ENCODE measurements around the gene BAIAP2. TPM values are rescaled to one million over a fixed set of nuclear protein-coding genes. Genes with fewer than 3 reads are reported as not detected.

The BAIAP2 gene
- total and polyA plus RNA-seq, 12 donors: 3.1 to 33.4 (median 14.6) TPM

DNA sequence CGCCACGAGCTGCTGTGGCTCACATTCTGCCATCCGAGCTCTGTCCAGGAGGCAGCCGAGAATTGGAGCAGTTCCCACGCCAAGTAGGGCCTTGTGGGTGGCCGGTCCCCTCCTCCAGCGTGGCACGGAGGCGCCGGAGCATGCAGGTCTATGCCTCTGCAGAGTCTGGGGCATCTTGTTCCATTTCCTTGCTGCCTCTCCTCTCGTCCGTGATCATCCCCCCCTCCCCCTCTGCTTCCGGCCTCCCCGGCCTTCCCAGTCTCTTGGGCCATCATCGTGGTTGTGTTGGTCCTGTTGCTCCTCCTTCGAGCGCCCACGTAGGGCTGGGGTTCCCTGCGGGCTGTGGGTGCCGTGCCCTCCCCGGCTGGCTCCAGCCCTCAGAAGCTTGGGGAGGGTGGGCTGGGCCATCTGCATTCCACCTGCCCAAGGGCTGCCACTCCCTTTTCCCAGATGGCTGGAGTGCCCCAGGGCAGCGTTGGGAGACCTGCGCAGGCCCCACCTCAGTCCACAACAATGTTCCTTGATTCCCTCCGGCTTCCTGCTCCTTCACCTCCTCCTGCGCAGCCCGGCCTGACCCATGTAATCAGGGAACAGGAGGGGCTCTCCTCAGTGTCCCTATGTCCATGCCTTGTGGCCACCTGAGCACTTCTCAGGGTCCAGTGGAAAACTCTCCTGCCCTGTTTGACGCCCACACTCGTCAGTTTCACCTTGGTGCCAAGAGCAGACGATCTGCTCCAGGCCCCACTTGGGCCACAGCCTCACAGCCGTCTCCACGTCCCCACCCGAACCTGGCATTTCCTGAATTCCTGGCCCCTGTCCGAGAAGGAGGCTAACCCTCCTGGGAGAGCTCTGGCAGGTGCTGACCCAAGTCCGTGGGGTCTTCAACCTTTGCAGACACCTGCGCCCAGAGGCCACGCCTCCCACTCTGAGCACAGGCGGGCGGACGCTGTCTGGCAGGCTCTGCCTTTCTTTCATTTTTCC, 37.1 kb downstream of the BAIAP2 start:
- H3K4me1 ChIP-seq (replicated peaks in 1 of 2): no peaks in the 10 kb centered on the region
- no peak overlapping the region for H3K27ac ChIP-seq
- H3K4me3 ChIP-seq: no peak overlapping the region
- 86 to 88% (median 88%) methylated on average over 33 to 39 of the region's 39 CpGs for WGBS, 4 donors
- H3K27me3 ChIP-seq: no peaks in the 10 kb centered on the region
- TF ChIP-seq, protein P1, sequence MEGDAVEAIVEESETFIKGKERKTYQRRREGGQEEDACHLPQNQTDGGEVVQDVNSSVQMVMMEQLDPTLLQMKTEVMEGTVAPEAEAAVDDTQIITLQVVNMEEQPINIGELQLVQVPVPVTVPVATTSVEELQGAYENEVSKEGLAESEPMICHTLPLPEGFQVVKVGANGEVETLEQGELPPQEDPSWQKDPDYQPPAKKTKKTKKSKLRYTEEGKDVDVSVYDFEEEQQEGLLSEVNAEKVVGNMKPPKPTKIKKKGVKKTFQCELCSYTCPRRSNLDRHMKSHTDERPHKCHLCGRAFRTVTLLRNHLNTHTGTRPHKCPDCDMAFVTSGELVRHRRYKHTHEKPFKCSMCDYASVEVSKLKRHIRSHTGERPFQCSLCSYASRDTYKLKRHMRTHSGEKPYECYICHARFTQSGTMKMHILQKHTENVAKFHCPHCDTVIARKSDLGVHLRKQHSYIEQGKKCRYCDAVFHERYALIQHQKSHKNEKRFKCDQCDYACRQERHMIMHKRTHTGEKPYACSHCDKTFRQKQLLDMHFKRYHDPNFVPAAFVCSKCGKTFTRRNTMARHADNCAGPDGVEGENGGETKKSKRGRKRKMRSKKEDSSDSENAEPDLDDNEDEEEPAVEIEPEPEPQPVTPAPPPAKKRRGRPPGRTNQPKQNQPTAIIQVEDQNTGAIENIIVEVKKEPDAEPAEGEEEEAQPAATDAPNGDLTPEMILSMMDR (IDR thresholded peaks at IDR 0.05): no peak
- TF ChIP-seq POLR2A (IDR thresholded peaks at IDR 0.05): no peak
- no peak for DNase-seq
- no peaks in the 10 kb centered on the region for H3K9me3 ChIP-seq (replicated peaks in 1 of 3)
- no peaks in the 10 kb centered on the region for H3K36me3 ChIP-seq (replicated peaks in 1 of 2)
- intact Hi-C loops (cut with DNase I): no loop called here

DNA sequence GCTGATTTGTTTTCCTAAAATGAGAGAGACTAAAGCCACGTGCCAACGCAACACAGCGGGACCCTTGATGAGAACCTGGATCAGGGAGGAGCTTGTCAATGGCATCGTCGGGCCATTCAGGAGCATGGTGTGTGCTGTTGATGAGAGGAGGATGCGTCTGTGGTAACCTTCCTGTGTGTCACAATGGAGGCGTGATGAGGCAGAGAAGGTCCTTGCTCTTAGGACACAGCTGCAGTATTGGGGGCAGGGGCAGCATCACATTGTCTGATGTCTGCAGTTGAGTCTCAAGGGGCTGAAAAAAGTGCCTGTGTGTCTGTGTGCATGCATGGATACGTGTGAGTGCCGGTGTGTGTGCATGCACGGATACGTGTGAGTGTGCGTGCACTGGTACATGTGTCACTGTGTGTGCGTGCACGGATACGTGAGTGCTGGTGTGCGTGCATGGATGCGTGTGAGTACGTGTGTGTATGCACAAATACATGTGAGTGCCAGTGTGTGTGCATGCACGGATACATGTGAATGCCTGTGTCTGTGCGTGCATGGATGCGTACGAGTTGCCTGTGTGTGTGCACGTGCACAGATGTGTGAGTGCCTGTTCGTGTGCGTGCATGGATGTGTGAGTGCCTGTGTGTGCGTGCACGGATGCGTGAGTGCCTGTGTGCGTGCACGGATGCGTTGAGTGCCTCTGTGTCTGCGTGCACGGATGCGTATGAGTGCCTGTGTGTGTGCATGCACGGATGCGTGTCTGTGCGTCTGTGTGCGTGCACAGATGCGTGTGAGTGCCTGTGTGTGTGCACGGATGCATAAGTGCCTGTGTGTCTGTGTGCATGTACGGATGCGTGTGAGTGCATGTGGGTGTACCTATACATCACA, 39.3 kb downstream of the BAIAP2 start:
- no peak overlapping the region for H3K27ac ChIP-seq
- no peaks in the 10 kb centered on the region for H3K4me1 ChIP-seq (replicated peaks in 1 of 2)
- H3K27me3 ChIP-seq: no peaks in the 10 kb centered on the region
- intact Hi-C loops (cut with DNase I): no loop called here
- no peaks in the 10 kb centered on the region for H3K9me3 ChIP-seq (replicated peaks in 1 of 3)
- no peaks in the 10 kb centered on the region for H3K36me3 ChIP-seq (replicated peaks in 1 of 2)
- WGBS, 4 donors: 86 to 93% (median 90%) methylated on average over 34 to 42 of the region's 42 CpGs
- no peak overlapping the region for H3K4me3 ChIP-seq
- DNase-seq: no peak
- TF ChIP-seq POLR2A (IDR thresholded peaks at IDR 0.05): no peak
- TF ChIP-seq, protein P1 (IDR thresholded peaks at IDR 0.05): no peak

DNA sequence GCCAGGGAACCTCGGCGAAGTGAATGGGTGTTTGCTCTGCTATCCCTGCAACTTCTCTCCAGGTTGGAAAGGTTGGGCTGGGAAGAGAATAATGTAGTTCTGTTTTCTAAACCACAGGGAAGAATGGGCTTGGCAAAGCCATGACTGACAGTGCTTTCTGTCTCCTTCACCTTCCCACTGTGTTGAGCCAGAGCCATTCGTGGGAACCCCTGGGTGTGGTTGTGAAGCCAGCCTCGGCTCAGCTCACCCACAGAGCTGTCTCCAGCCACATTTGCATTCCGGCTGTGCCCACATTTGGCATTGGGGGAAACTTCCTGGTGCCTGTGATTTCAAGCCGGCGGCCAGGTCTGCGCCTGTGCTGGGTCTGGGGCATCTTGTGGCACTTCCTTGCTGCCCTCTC, 39.9 kb downstream of the BAIAP2 start:
- WGBS, 4 donors: 71 to 75% (median 72%) methylated on average over 5 to 8 of the region's 8 CpGs
- H3K9me3 ChIP-seq (replicated peaks in 1 of 3): no peaks in the 10 kb centered on the region
- TF ChIP-seq POLR2A (IDR thresholded peaks at IDR 0.05): no peak
- TF ChIP-seq, protein P1 (IDR thresholded peaks at IDR 0.05): no peak
- H3K36me3 ChIP-seq (replicated peaks in 1 of 2): no peaks in the 10 kb centered on the region
- H3K4me3 ChIP-seq: no peak overlapping the region
- no peak for DNase-seq
- no peaks in the 10 kb centered on the region for H3K27me3 ChIP-seq
- H3K4me1 ChIP-seq (replicated peaks in 1 of 2): no peaks in the 10 kb centered on the region
- peak overlapping the region in 1 of 5 donors; percentile 12 for H3K27ac ChIP-seq
- intact Hi-C loops (cut with DNase I): no loop called here

DNA sequence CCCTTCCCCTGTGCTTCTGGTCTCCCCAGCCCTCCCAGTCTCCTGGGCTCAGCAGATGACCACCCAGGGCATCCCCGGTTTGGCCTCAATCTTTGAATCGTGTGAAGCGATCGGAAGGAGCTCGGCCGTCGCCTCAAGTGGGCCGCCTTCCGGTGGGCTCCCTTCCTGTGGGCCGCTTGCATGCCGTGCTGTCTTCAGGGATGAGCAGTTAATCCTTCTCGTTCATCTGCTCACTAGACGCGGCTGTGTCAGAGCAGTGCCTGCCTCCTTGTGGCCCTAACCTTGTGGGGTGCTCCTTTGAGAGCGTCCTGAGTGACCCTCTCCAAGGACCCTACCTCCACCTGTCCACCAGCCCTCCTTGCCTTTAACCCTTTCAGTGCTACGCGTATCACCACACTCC, 40.4 kb downstream of the BAIAP2 start:
- H3K36me3 ChIP-seq (replicated peaks in 1 of 2): no peaks in the 10 kb centered on the region
- no peak for DNase-seq
- no peaks in the 10 kb centered on the region for H3K4me1 ChIP-seq (replicated peaks in 1 of 2)
- H3K9me3 ChIP-seq (replicated peaks in 1 of 3): no peaks in the 10 kb centered on the region
- WGBS, 4 donors: 86 to 91% (median 89%) methylated on average over 9 to 17 of the region's 17 CpGs
- peak overlapping the region in 1 of 5 donors; percentile 12 for H3K27ac ChIP-seq
- intact Hi-C loops (cut with DNase I): no loop called here
- TF ChIP-seq, protein P1 (IDR thresholded peaks at IDR 0.05): no peak
- no peak overlapping the region for H3K4me3 ChIP-seq
- no peaks in the 10 kb centered on the region for H3K27me3 ChIP-seq
